Testis (tissue), 2 donors: Measurements from ENCODE around the gene C18orf32.

ENCODE experiments used
- POLR2A ChIP-seq: fragments of 450-650 bp; IDR thresholded peaks from one replicate; pipeline ENCODE4 v1.6.1; 2017; ENCODE audit warnings: antibody characterized with exemption, mild to moderate bottlenecking, moderate library complexity
- TF ChIP-seq, protein P1 (sequence below), 3 experiments: fragments of 450-650 bp in 2 of 3; fragments of 200-600 bp in 1 of 3; sonication (generic) in 1 of 3; IDR thresholded peaks; one replicate each; pipeline ENCODE4 v1.5.1; 2016 to 2019; ENCODE audit warnings: antibody characterized with exemption in 3 of 3, mild to moderate bottlenecking in 2 of 3, moderate library complexity in 1 of 3

- TF ChIP-seq, protein P1, sequence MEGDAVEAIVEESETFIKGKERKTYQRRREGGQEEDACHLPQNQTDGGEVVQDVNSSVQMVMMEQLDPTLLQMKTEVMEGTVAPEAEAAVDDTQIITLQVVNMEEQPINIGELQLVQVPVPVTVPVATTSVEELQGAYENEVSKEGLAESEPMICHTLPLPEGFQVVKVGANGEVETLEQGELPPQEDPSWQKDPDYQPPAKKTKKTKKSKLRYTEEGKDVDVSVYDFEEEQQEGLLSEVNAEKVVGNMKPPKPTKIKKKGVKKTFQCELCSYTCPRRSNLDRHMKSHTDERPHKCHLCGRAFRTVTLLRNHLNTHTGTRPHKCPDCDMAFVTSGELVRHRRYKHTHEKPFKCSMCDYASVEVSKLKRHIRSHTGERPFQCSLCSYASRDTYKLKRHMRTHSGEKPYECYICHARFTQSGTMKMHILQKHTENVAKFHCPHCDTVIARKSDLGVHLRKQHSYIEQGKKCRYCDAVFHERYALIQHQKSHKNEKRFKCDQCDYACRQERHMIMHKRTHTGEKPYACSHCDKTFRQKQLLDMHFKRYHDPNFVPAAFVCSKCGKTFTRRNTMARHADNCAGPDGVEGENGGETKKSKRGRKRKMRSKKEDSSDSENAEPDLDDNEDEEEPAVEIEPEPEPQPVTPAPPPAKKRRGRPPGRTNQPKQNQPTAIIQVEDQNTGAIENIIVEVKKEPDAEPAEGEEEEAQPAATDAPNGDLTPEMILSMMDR (IDR thresholded peaks at IDR 0.05) = no peak
- no peak for TF ChIP-seq POLR2A
These were observed 5.7 kb downstream of the C18orf32 start for GRCh38 chr18:49481317-49481716.
